Coronary artery (tissue), 2 donors: ENCODE measurements around the gene USH1C.

ENCODE experiments used
- DNase-seq: peaks from one replicate; pipeline ENCODE4 v3.0.0-alpha.2; 2017; ENCODE audit warnings: low spot score
- H3K27ac ChIP-seq, 2 donors: fragments of 200-600 bp; sonication (generic); one replicate each; pipeline ENCODE4 v1.5.1; 2016 to 2019
- H3K4me3 ChIP-seq: fragments of 200-600 bp; sonication (generic); 2 replicates; pipeline ENCODE4 v1.5.1; 2016; ENCODE audit warnings: mild to moderate bottlenecking, moderate library complexity
- CTCF ChIP-seq: fragments of 200-600 bp; sonication (generic); IDR thresholded peaks from one replicate; pipeline ENCODE4 v1.5.1; 2019; ENCODE audit warnings: antibody characterized with exemption

USH1C gene

GRCh38 chr11:17519061-17519885, 24.9 kb downstream of the USH1C start:
- no peak for TF ChIP-seq CTCF
- DNase-seq = no peak
- no peak overlapping the region for H3K27ac ChIP-seq
- no peak overlapping the region for H3K4me3 ChIP-seq

- Histone ChIP-seq H3K27ac (no peak overlapping the region), H3K4me3 (no peak overlapping the region)
- DNase-seq = no peak
- no peak for TF ChIP-seq CTCF
These were observed 25.9 kb downstream of the USH1C start for GRCh38 chr11:17518366-17518765.

DNA sequence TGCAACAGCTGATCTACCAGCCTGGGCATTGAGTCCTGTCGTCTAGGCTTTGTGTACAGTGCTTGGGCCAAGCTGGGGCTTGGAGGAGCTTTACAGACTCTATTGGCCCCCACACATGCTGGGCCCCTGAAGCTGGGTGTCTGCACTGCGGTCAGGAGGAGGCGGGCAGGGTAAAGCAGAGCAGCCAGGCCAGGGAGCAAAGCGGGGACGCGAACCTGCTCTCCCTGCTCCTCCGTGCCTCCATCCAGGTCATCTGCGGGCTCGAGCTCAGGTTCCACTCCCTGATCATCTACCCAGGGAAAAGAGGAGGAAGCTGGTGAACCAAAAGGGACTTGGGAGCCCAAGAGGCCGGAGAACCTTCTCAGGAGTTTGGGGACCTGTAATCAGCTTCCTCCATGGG, 27.0 kb downstream of the USH1C start:
- no peak for DNase-seq
- H3K27ac ChIP-seq = no peak overlapping the region
- H3K4me3 ChIP-seq = no peak overlapping the region
- no peak for TF ChIP-seq CTCF

- no peak overlapping the region for H3K4me3 ChIP-seq
- no peak overlapping the region for H3K27ac ChIP-seq
- no peak for TF ChIP-seq CTCF
- DNase-seq = no peak
These were observed 27.6 kb downstream of the USH1C start for GRCh38 chr11:17516551-17517150.

- no peak overlapping the region for H3K4me3 ChIP-seq
- TF ChIP-seq CTCF = no peak
- no peak for DNase-seq
- no peak overlapping the region for H3K27ac ChIP-seq
These were observed 28.6 kb downstream of the USH1C start for GRCh38 chr11:17515443-17516176.

DNA sequence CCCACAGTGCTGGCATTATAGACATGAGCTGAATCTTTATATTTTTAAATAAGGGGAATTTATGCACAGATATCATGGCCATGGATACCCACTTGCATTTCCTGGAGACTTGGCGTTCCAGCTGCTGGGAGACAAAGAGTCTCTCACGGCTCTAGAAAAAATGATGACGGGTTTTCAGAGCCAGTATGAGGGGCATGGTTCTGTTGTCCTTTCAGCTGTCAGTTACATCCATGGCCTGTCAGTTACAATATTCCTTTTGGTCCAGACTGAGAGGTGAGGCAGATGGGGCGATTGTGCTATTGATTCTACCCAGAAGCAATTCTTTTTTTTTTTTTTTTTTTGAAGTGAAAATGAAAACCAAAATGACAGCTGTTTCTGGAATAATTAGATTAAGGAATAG, 29.7 kb downstream of the USH1C start:
- DNase-seq = no peak
- TF ChIP-seq CTCF = no peak
- Histone ChIP-seq H3K27ac (no peak overlapping the region), H3K4me3 (no peak overlapping the region)
